Measurements from ENCODE around the gene INSR. TPM values are rescaled to one million over a fixed set of nuclear protein-coding genes. Genes with fewer than 3 reads are reported as not detected.
"Not testable (repeated sequence)": the region's sequence is repeated elsewhere in the genome, so short reads cannot be mapped to it uniquely, and the experiment has no call there.

The INSR gene
- total and polyA plus RNA-seq, 7 donors = 3.0 to 83.1 (median 67.1) TPM

GRCh38 chr19:7326105-7326877, 32.1 kb upstream of the INSR start:
- Histone ChIP-seq H3K9me3 (no peaks in the 10 kb centered on the region), H3K27ac (no peak overlapping the region), H3K4me3 (no peak overlapping the region), H3K27me3 (no peaks in the 10 kb centered on the region), H3K36me3 (no peaks in the 10 kb centered on the region), H3K4me1 (no peaks in the 10 kb centered on the region)
- WGBS, 2 donors = 73 to 79% methylated on average over 10 of the region's 10 CpGs
- DNase-seq = peak; percentile 4
- intact Hi-C loops (cut with DNase I) = no loop called here
- no peak for TF ChIP-seq CTCF (IDR thresholded peaks at IDR 0.05)
- TF ChIP-seq POLR2AphosphoS5 (IDR thresholded peaks at IDR 0.05) = no peak
- no peak for TF ChIP-seq POLR2A (IDR thresholded peaks at IDR 0.05)
- TF ChIP-seq EP300 (IDR thresholded peaks at IDR 0.05) = no peak

- H3K36me3 ChIP-seq = no peaks in the 10 kb centered on the region
- no peak for TF ChIP-seq POLR2A (IDR thresholded peaks at IDR 0.05)
- no peak for TF ChIP-seq CTCF (IDR thresholded peaks at IDR 0.05)
- no peak for TF ChIP-seq EP300 (IDR thresholded peaks at IDR 0.05)
- TF ChIP-seq POLR2AphosphoS5 (IDR thresholded peaks at IDR 0.05) = no peak
- peaks cover 0 to 4% (median 0%) of the 10 kb centered on the region in 4 donors for H3K9me3 ChIP-seq
- H3K4me3 ChIP-seq = no peak overlapping the region
- intact Hi-C loops (cut with DNase I) = no loop called here
- H3K27ac ChIP-seq = no peak overlapping the region
- no peak for DNase-seq
- H3K4me1 ChIP-seq = no peaks in the 10 kb centered on the region
- no peaks in the 10 kb centered on the region for H3K27me3 ChIP-seq
- 47 to 49% methylated on average over 2 of the region's 2 CpGs for WGBS, 2 donors
Observed at GRCh38 chr19:7318176-7318575, 24.0 kb upstream of the INSR start.

GRCh38 chr19:7312816-7313215, 18.6 kb upstream of the INSR start:
- 87 to 93% methylated on average over 7 of the region's 7 CpGs for WGBS, 2 donors
- intact Hi-C loops (cut with DNase I) = no loop called here
- TF ChIP-seq POLR2AphosphoS5 (IDR thresholded peaks at IDR 0.05) (no peak), POLR2A (IDR thresholded peaks at IDR 0.05) (no peak), CTCF (IDR thresholded peaks at IDR 0.05) (no peak), EP300 (IDR thresholded peaks at IDR 0.05) (no peak)
- Histone ChIP-seq H3K9me3 (peaks cover 0 to under 1% (median 0%) of the 10 kb centered on the region in 4 donors), H3K36me3 (no peaks in the 10 kb centered on the region), H3K4me1 (no peaks in the 10 kb centered on the region), H3K27ac (no peak overlapping the region), H3K4me3 (no peak overlapping the region), H3K27me3 (no peaks in the 10 kb centered on the region)
- no peak for DNase-seq

DNA sequence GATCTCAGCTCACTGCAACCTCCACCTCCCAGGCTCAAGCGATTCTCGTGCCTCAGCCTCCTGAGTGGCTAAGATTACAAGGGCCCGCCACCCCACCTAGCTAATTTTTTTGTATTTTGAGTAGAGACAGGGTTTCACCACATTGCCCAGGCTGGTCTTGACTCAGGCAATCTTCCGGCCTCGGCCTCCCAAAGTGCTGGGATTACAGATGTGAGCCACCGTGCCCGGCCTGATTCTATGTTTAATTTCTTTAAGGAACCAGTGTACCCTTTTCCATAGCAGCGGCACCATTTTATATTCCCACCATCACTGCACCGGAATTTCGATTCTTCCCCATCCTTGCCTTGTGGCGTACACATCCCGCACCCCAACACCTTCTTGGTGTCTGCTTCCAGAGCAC, 17.7 kb upstream of the INSR start:
- no peak overlapping the region for H3K4me3 ChIP-seq
- TF ChIP-seq POLR2A (IDR thresholded peaks at IDR 0.05) (no peak), CTCF (IDR thresholded peaks at IDR 0.05) (no peak), POLR2AphosphoS5 (IDR thresholded peaks at IDR 0.05) (no peak), EP300 (IDR thresholded peaks at IDR 0.05) (no peak)
- no peaks in the 10 kb centered on the region for H3K27me3 ChIP-seq
- H3K9me3 ChIP-seq = no peaks in the 10 kb centered on the region
- DNase-seq = no peak
- no peaks in the 10 kb centered on the region for H3K36me3 ChIP-seq
- H3K27ac ChIP-seq = no peak overlapping the region
- intact Hi-C loops (cut with DNase I) = no loop called here
- WGBS, 2 donors = 95 to 97% methylated on average over 12 of the region's 12 CpGs
- H3K4me1 ChIP-seq = no peaks in the 10 kb centered on the region

DNA sequence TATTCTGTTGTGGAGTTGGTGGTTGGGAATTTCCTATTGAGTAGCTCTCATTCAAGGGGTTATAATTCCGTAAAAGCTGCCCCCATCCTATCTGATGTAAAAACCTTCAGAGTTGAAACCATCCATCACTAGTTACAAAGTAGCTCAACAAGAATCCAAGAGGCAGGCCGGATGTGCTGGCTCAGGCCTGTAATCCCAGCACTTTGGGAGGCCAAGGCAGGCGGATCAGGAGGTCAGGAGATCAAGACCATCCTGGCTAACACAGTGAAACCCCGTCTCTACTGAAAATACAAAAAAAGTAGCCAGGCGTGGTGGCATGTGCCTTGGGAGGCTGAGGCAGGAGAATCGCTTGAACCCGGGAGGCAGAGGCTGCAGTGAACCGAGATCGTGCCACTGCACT, 14.1 kb upstream of the INSR start:
- H3K4me1 ChIP-seq; H3K27ac ChIP-seq; DNase-seq; H3K27me3 ChIP-seq; intact Hi-C loops (cut with DNase I); H3K36me3 ChIP-seq; H3K4me3 ChIP-seq; H3K9me3 ChIP-seq: not testable (repeated sequence)
- 81 to 86% methylated on average over 9 of the region's 9 CpGs for WGBS, 2 donors
